ENCODE data around the gene HSD17B1. TPM values are rescaled to one million over a fixed set of nuclear protein-coding genes. Genes with fewer than 3 reads are reported as not detected.

HSD17B1 gene
- total RNA-seq, 3 donors from 2014 or later = 1.2 to 5.6 (median 1.8) TPM

DNA sequence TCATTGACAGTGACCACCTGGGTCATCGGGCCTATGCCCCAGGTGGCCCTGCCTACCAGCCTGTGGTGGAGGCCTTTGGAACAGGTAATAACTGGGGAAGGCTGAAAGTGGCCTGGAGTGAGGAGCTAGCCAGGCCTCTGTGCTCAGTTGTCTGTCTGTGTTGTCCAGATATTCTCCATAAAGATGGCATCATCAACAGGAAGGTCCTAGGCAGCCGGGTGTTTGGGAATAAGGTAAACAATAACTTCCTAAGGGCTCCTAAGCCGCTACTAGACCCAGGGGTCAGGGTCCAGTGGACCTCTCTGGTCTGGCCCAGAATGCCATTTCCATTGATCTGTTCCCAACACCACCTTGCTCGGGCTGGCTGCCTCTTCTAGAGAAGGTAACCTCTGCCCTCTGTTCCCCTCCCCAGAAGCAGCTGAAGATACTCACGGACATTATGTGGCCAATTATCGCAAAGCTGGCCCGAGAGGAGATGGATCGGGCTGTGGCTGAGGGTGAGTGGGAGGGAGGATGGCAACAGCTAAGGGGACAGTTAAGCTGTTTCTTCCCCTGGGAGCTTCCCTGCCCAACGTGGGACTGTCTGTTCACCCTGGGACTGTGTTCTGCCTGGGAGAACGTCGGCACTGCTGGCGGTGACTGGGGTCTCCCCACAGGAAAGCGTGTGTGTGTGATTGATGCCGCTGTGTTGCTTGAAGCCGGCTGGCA, 12.2 kb downstream of the HSD17B1 start:
- H3K4me1 ChIP-seq = peaks cover 15 to 27% of the 10 kb centered on the region in 2 donors
- no peak for TF ChIP-seq POLR2AphosphoS5 (IDR thresholded peaks at IDR 0.05)
- TF ChIP-seq POLR2A (IDR thresholded peaks at IDR 0.05) = no peak
- TF ChIP-seq, protein P1, sequence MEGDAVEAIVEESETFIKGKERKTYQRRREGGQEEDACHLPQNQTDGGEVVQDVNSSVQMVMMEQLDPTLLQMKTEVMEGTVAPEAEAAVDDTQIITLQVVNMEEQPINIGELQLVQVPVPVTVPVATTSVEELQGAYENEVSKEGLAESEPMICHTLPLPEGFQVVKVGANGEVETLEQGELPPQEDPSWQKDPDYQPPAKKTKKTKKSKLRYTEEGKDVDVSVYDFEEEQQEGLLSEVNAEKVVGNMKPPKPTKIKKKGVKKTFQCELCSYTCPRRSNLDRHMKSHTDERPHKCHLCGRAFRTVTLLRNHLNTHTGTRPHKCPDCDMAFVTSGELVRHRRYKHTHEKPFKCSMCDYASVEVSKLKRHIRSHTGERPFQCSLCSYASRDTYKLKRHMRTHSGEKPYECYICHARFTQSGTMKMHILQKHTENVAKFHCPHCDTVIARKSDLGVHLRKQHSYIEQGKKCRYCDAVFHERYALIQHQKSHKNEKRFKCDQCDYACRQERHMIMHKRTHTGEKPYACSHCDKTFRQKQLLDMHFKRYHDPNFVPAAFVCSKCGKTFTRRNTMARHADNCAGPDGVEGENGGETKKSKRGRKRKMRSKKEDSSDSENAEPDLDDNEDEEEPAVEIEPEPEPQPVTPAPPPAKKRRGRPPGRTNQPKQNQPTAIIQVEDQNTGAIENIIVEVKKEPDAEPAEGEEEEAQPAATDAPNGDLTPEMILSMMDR (IDR thresholded peaks at IDR 0.05) = no peak

DNA sequence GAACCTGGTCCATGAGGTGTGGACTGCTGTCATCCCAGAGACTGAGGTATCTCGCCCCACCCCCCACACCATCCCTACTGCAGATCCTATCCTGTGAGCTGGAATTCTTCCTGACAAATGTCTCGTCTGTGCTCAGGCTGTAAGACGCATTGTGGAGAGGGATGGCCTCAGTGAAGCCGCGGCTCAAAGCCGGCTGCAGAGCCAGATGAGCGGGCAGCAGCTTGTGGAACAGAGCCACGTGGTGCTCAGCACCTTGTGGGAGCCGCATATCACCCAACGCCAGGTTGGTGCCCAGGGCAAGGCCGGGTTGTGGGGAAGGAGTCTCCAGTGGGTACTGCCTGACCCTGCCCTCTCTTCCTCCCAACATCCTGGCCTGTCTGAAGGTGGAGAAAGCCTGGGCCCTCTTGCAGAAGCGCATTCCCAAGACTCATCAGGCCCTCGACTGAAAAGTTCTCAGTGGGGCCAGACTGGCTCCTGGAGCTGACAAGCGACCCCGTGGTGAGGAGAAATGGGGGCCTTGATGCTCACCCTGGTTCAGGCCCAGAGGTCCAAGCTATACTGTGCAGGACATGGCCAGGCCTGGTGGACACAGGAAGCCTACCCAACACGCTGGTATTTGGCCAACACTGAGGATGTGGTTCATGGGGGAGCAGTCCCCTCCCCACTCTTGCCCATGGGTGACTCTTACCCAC, 12.9 kb downstream of the HSD17B1 start:
- DNase-seq (ENCODE audit: low spot score in 2 of 2) = no peak
- H3K9me3 ChIP-seq = no peaks in the 10 kb centered on the region
- peak overlapping the region; percentile 86 to 95 for H3K27ac ChIP-seq
- no peak overlapping the region for H3K4me3 ChIP-seq
- H3K4me1 ChIP-seq = peaks cover 15 to 27% of the 10 kb centered on the region in 2 donors
- TF ChIP-seq POLR2A (IDR thresholded peaks at IDR 0.05) = no peak
- TF ChIP-seq, protein P1 (IDR thresholded peaks at IDR 0.05) = no peak
- TF ChIP-seq POLR2AphosphoS5 (IDR thresholded peaks at IDR 0.05) = no peak
- intact Hi-C loops (cut with DNase I; ENCODE audit: low total_unique reads) = no loop called here
- peaks cover 5% of the 10 kb centered on the region for H3K36me3 ChIP-seq
- no peaks in the 10 kb centered on the region for H3K27me3 ChIP-seq

More for the DNA sequence above, 12.2 kb downstream of the HSD17B1 start:
- Histone ChIP-seq H3K4me3 (no peak overlapping the region), H3K27me3 (no peaks in the 10 kb centered on the region), H3K36me3 (peaks cover 5% of the 10 kb centered on the region), H3K9me3 (no peaks in the 10 kb centered on the region), H3K27ac (peak overlapping the region; percentile 86 to 95)
- intact Hi-C loops (cut with DNase I; ENCODE audit: low total_unique reads) = no loop called here
- no peak for DNase-seq (ENCODE audit: low spot score in 2 of 2)

DNA sequence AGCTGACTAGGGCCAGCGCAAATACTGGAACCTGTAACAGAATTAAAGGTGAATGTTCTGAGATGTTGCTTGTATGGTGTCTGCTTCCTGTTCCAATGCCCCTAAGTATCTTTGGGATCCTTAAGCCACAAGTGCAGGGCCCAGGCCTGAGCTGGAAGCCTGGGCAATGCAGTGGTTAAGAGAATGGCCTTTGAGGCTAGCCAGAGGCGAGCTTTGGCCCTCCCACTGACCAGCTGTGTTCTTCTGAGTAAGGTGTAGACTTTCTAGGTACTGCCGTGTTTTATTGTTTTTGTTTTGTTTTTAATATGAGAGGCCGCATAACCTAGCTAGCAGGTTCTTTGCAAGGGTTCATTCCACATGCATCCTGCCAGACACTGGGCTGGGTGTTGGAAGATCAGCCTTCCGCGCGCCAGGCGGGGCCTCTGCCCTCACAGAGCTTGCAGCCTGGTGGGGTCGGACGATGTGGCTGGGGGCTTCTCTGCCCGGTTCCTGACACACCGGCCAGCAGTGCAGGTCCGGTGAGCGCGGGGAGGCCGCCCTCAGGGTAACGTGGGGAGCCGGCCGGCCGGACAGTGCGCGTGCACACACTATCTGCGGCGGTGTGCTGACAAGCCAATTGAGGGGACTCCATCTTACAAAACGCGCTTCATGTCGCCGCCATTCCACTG, 13.6 kb downstream of the HSD17B1 start:
- DNase-seq (ENCODE audit: low spot score in 2 of 2) = no peak
- Histone ChIP-seq H3K27me3 (no peaks in the 10 kb centered on the region), H3K36me3 (peaks cover 5% of the 10 kb centered on the region), H3K4me3 (peak overlapping the region; percentile 78 to 92 (median 80)), H3K9me3 (no peaks in the 10 kb centered on the region), H3K4me1 (peaks cover 15 to 27% of the 10 kb centered on the region in 2 donors), H3K27ac (peak overlapping the region; percentile 86 to 95)
- intact Hi-C loops (cut with DNase I; ENCODE audit: low total_unique reads) = no loop called here
- TF ChIP-seq POLR2AphosphoS5 (IDR thresholded peaks at IDR 0.05) (peak in 1 of 3 donors; percentile 53), POLR2A (IDR thresholded peaks at IDR 0.05) (no peak)

DNA sequence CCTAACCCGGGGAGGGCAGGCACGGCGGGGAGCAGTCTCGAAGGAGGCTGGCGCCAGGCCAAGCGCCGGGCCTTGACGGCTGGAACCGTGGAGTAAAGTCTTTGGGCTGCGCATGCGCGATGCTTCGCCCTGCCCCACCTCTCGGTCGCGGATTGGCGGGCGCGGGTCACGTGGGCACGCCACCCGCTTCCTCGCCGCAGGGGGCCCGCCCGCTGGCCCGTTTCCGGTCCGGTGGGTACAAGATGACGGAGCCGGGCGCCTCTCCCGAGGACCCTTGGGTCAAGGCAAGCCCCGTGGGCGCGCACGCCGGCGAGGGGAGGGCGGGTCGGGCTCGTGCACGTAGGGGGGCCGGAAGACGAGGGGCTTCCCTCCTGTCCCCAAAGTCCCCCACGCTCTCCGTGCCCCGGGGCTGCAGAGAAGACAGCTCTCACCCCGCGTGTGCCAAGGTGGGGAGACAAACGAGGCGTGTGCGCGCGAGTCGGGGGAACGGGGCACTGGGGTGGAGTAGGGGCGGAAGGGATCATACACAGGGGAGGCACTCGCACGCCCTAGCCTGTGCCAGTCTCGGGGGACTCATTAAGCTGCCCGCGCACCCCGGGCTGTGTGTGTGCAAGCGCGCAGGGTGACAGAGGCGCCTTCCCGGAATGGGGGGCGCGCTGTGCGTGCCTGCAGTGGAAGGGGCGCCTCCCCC, 14.3 kb downstream of the HSD17B1 start, which contains the start of gene MLX:
MLX (plus strand) TSS at position 218 of the 691 bp plus-strand sequence; CDS start at position 243, 25 bp downstream.
- peak; percentile 85 to 94 for DNase-seq (ENCODE audit: low spot score in 2 of 2)
- TF ChIP-seq POLR2A (IDR thresholded peaks at IDR 0.05) = peak; percentile 40
- TF ChIP-seq, protein P1 (IDR thresholded peaks at IDR 0.05) = no peak
- TF ChIP-seq POLR2AphosphoS5 (IDR thresholded peaks at IDR 0.05) = peak; percentile 8 to 87 (median 66)
- Histone ChIP-seq H3K4me1 (peaks cover 15 to 27% of the 10 kb centered on the region in 2 donors), H3K4me3 (peak within 1 kb of the TSS; percentile 78 to 92 (median 80)), H3K9me3 (no peaks in the 10 kb centered on the region), H3K36me3 (peaks cover 5% of the 10 kb centered on the region), H3K27me3 (no peaks in the 10 kb centered on the region), H3K27ac (peak within 1 kb of the TSS; percentile 86 to 95)
- intact Hi-C loops (cut with DNase I; ENCODE audit: low total_unique reads) = no loop called here

All from breast epithelium (tissue), 4 donors.